Measurements from ENCODE around the gene MPO. TPM values are rescaled to one million over a fixed set of nuclear protein-coding genes. Genes with fewer than 3 reads are reported as not detected.

Gene MPO
- total RNA-seq, 1 donor from 2014 or later: 51.1 TPM

DNA sequence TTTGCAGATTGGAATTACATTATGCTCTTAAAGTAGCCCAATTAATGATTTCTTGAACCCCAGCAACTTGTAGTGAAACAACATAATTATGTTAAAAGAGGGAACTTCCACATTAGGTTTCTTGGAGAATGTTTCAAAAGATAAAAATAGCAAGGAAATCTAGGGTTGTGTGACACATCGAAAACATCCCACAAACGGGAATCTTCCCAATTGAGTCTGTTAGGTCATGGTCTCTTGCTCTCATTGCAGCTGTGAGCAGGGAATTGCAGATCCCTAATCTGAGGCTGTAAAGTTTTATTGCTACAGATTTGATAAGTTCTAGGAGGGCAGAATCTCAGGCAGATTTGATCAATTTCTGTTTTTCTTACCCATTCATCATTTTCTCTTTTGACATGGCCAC, 49.1 kb downstream of the MPO start:
- no peak for DNase-seq

DNA sequence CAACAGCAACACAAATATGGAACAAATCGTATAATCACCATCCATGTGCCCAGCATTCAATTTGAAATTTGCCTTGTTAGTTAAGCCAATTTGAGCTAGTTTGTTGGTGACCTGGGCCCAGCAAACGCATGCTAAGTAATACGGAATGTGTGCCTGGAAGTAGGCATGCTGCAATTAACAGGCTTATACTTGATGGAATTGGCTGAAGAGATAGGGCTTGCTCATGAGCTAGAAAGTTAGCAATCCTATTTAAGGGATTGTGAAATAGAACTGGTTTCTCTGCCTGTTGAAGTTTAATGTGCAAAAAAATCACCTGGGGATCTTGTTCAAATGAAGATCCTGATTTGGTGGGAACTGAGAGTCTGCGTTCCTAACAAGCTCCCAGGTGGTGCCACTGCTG, 50.9 kb downstream of the MPO start:
- no peak for DNase-seq

DNA sequence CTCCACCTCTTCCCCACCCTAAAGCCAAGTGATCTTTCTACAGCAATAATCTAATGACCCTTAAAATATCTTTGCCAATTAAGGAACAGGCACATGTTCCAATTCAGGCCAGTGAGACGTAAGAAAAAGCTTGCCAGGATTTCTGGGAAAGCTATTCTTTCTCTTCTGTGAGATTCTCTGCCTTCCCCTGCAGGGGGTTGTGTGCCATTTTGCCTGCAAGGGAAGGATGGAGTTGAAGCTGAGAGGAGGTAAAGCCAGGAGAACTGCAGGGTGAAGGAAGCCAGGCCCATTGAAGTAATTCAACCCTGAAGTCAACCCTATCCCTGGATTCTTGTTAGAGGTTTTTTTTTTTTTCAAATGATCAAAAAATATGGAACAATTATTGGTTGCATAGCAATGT, 51.4 kb downstream of the MPO start:
- DNase-seq: no peak

DNA sequence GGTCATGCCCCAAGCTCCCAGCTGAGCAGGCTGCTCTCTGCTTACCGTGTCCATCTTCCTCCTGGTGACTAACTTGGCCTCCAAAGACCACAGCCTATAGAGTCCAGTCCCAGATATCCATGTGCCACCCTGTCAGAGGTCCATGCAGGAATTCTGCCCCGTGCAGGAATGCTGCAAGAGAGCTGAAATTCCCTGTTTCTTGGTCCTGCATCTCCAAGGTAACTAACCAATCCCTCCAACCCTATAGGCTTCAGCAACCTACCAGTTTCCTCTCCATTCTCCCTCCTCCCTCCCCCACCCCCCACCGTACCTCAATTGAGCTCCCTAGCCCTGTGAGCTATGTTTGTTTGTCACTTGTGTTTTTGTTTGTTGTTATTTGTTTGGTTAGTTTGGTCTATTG, 52.1 kb downstream of the MPO start:
- no peak for DNase-seq

DNA sequence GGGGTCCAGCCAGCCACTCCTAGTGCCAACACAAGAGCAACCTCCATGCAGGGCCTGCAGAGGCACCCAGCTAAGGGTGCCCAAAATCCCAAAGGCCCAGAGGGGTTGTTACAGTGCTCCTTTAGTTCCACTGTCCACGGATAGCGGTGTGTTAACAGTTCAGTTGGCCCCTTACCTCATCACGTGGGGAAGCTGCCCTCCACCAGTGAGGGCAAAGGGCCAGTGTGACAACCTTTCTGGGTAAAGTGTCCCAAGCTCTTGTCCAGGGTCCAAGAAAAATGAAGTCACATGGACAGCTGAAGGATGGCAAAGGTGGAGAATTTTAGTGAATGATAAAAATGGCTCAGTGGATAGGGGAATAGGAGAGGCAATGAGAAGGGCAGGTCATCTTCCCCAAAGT, 53.0 kb downstream of the MPO start:
- DNase-seq: no peak

DNA sequence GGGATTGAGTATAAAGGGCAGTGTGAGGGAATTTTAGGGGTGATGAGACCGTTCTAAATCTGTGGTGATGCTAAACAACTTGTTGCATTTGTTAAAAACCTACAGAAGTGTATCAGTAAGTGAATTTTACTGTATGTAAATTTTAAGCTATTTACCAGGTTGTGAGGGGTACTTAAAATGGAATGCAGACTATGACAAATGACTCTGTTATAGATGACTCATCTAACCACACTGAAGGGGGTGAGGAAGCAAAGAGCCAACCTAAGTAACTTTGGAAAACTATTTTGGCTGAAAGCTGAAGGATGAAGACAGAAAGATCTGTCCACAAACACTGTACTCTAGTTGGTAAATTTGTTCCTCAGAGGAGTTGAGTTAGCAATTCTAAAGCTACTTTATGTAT, 56.4 kb downstream of the MPO start:
- no peak for DNase-seq

Other genes with a start within 250 kb of the MPO start
- 16.1 TPM for gene DYNLL2, start 197.5 kb downstream of the MPO start, total RNA-seq
- not detected for gene OR4D1, start 132.6 kb downstream of the MPO start, total RNA-seq
- not detected for gene OR4D2, start 114.0 kb downstream of the MPO start, total RNA-seq
- gene EPX, start 88.2 kb downstream of the MPO start, total RNA-seq: 1.9 TPM
- 11.0 TPM for gene MKS1, start 61.7 kb downstream of the MPO start, total RNA-seq
- not detected for gene LPO, start 42.4 kb downstream of the MPO start, total RNA-seq
- gene TSPOAP1, start 47.9 kb upstream of the MPO start, total RNA-seq: 3.9 TPM
- 35.0 TPM for gene SUPT4H1, start 71.3 kb upstream of the MPO start, total RNA-seq
- 9.9 TPM for gene RNF43, start 136.6 kb upstream of the MPO start, total RNA-seq
- under 0.01 TPM for gene HSF5, start 207.5 kb upstream of the MPO start, total RNA-seq
- 29.4 TPM for gene MTMR4, start 233.7 kb upstream of the MPO start, total RNA-seq